Sigmoid colon (tissue), 7 donors: ENCODE data around the gene CHST6. TPM values are rescaled to one million over a fixed set of nuclear protein-coding genes. Genes with fewer than 3 reads are reported as not detected.
A peak's percentile ranks its signal among the peaks of the same experiment; 100 is the strongest.
"Not testable (repeated sequence)": the region's sequence is repeated elsewhere in the genome, so short reads cannot be mapped to it uniquely, and the experiment has no call there.

Experiments
- DNase-seq: peaks from one replicate; pipeline ENCODE4 v3.0.0-alpha.2; 2019
- H3K27ac ChIP-seq, 4 donors: fragments of 200-600 bp; sonication (generic); one replicate each; pipeline ENCODE4 v1.5.1; 2016 to 2019; ENCODE audit warnings: mild to moderate bottlenecking in 1 of 4
- H3K27me3 ChIP-seq, 3 donors: fragments of 200-600 bp; sonication (generic); one replicate each; pipeline ENCODE4 v1.5.1; 2019; ENCODE audit warnings: mild to moderate bottlenecking in 1 of 3
- H3K36me3 ChIP-seq, 4 donors: fragments of 200-600 bp; sonication (generic); one replicate each; pipeline ENCODE4 v1.5.1; 2016 to 2019
- H3K4me1 ChIP-seq, 4 donors: fragments of 200-600 bp; sonication (generic); one replicate each; pipeline ENCODE4 v1.5.1; 2017 to 2019
- H3K4me3 ChIP-seq, 4 donors: fragments of 200-600 bp; sonication (generic); one replicate each; pipeline ENCODE4 v1.5.1; 2017 to 2019; ENCODE audit warnings: mild to moderate bottlenecking in 2 of 4, moderate library complexity in 1 of 4
- H3K9me3 ChIP-seq, 4 donors: fragments of 200-600 bp in 3 of 4; sonication (generic) in 3 of 4; one replicate each; pipeline versions ENCODE4 v1.5.1 to v1.6.1; 2013 to 2019
- CTCF ChIP-seq, 4 experiments: fragments of 450-650 bp in 3 of 4; fragments of 200-600 bp in 1 of 4; IDR thresholded peaks; one replicate each; pipeline ENCODE4 v1.5.1; 2016 to 2019; ENCODE audit warnings: antibody characterized with exemption in 4 of 4, mild to moderate bottlenecking in 3 of 4, moderate library complexity in 2 of 4
- EP300 ChIP-seq, 4 donors: sonication (generic); formaldehyde crosslinking; IDR thresholded peaks; one replicate each; pipeline ENCODE4 v1.6.1; 2017; ENCODE audit warnings: antibody characterized with exemption in 4 of 4
- POLR2A ChIP-seq, 2 donors: fragments of 450-650 bp; IDR thresholded peaks; one replicate each; pipeline ENCODE4 v1.6.1; 2016; ENCODE audit warnings: antibody characterized with exemption in 2 of 2, mild to moderate bottlenecking in 2 of 2, moderate library complexity in 2 of 2
- POLR2AphosphoS5 ChIP-seq, 4 donors: sonication (generic); formaldehyde crosslinking; IDR thresholded peaks; one replicate each; pipeline ENCODE4 v1.6.1; 2017; ENCODE audit warnings: antibody characterized with exemption in 4 of 4
- WGBS, 2 donors: extraction: QIAGEN DNeasy Blood & Tissue Kit; methylation state at CpG; one replicate each; pipeline ENCODE4 v1.1.7; 2013; 5-methylcytosine and 5-hydroxymethylcytosine counted together
- intact Hi-C: fragments of 100-400 bp; cut with DNase I; formaldehyde crosslinking; loops from one replicate; pipeline ENCODE4 v1.15.1; 2023
- polyA plus RNA-seq, 3 donors: library from polyadenylated mRNA; stranded (reverse); fragments of 200-250 nt; gene quantifications; one replicate each; pipeline ENCODE4 v1.2.3, GENCODE V29; 2013
- total RNA-seq, 4 donors: library from RNA; depleted of rRNA; stranded (reverse); fragments of >200 nt; gene quantifications; one replicate each; pipeline ENCODE4 v1.1.0, GENCODE V29; 2016
- donor health status: healthy with polysubstance abuse.
- donor health status: Bipolar disorder and iron deficiency.
- donor health status: healthy.

The CHST6 gene
- total and polyA plus RNA-seq, 7 donors = under 0.01 to 2.5 (median 1.1) TPM

- H3K4me3 ChIP-seq = no peak overlapping the region
- H3K9me3 ChIP-seq = no peaks in the 10 kb centered on the region
- H3K36me3 ChIP-seq = no peaks in the 10 kb centered on the region
- no peaks in the 10 kb centered on the region for H3K4me1 ChIP-seq
- 12 to 17% methylated on average over 10 of the region's 10 CpGs for WGBS, 2 donors
- TF ChIP-seq POLR2A (IDR thresholded peaks at IDR 0.05) = no peak
- peak; percentile 63 to 81 (median 72) for TF ChIP-seq CTCF (IDR thresholded peaks at IDR 0.05)
- TF ChIP-seq POLR2AphosphoS5 (IDR thresholded peaks at IDR 0.05) = no peak
- TF ChIP-seq EP300 (IDR thresholded peaks at IDR 0.05) = no peak
- H3K27ac ChIP-seq = no peak overlapping the region
- H3K27me3 ChIP-seq = no peaks in the 10 kb centered on the region
- intact Hi-C loops = loop anchor here (1.0 to 2.0 kb wide), 2 partner anchors 45 to 293 kb away; no protein-coding TSS in a partner anchor
- DNase-seq = peak; percentile 78
These were observed 23.3 kb downstream of the CHST6 start for GRCh38 chr16:75471723-75472633.

- intact Hi-C loops = no loop called here
- 67 to 84% methylated on average over 2 of the region's 2 CpGs for WGBS, 2 donors
- no peaks in the 10 kb centered on the region for H3K36me3 ChIP-seq
These were observed 28.5 kb downstream of the CHST6 start for GRCh38 chr16:75466760-75467159.

GRCh38 chr16:75464122-75464918, 30.9 kb downstream of the CHST6 start, which contains the start of gene TMEM170A:
TMEM170A (minus strand) TSS chr16:75464689; CDS start chr16:75464600, 89 bp downstream.
- DNase-seq = peak; percentile 100
- TF ChIP-seq POLR2A (IDR thresholded peaks at IDR 0.05) (peak; percentile 94), EP300 (IDR thresholded peaks at IDR 0.05) (no peak), POLR2AphosphoS5 (IDR thresholded peaks at IDR 0.05) (peak; percentile 96 to 99 (median 98)), CTCF (IDR thresholded peaks at IDR 0.05) (peak; percentile 100)
- WGBS, 2 donors = 0% methylated on average over 89 of the region's 89 CpGs
- Histone ChIP-seq H3K36me3 (no peaks in the 10 kb centered on the region), H3K27ac (peak within 1 kb of the TSS; percentile 96 to 99 (median 97)), H3K9me3 (no peaks in the 10 kb centered on the region), H3K27me3 (no peaks in the 10 kb centered on the region), H3K4me1 (peaks cover 0 to 20% (median 14%) of the 10 kb centered on the region in 4 donors), H3K4me3 (peak within 1 kb of the TSS; percentile 86 to 93 (median 88))
- intact Hi-C loops = loop anchor here (1.0 to 5.0 kb wide), 4 partner anchors 30 to 183 kb away; partner anchors contain the start of genes ADAT1, KARS1 and TERF2IP

More at GRCh38 chr16:75466760-75467159, 28.5 kb downstream of the CHST6 start:
- H3K9me3 ChIP-seq = no peaks in the 10 kb centered on the region
- H3K27ac ChIP-seq = no peak overlapping the region
- H3K27me3 ChIP-seq = no peaks in the 10 kb centered on the region
- DNase-seq = no peak
- peaks cover 0 to 15% (median 12%) of the 10 kb centered on the region in 4 donors for H3K4me1 ChIP-seq
- no peak overlapping the region for H3K4me3 ChIP-seq
- TF ChIP-seq POLR2A (IDR thresholded peaks at IDR 0.05) = no peak
- TF ChIP-seq CTCF (IDR thresholded peaks at IDR 0.05) = no peak
- no peak for TF ChIP-seq EP300 (IDR thresholded peaks at IDR 0.05)
- no peak for TF ChIP-seq POLR2AphosphoS5 (IDR thresholded peaks at IDR 0.05)

GRCh38 chr16:75463389-75464121, 31.7 kb downstream of the CHST6 start:
- Histone ChIP-seq H3K4me1 (peaks cover 0 to 20% (median 14%) of the 10 kb centered on the region in 4 donors), H3K4me3 (peak overlapping the region; percentile 86 to 93 (median 88)), H3K27ac (peak overlapping the region; percentile 96 to 99 (median 97))
- WGBS, 2 donors = 2 to 4% methylated on average over 39 of the region's 39 CpGs
- not testable (repeated sequence) for H3K9me3 ChIP-seq, H3K36me3 ChIP-seq, H3K27me3 ChIP-seq, DNase-seq
- intact Hi-C loops = loop anchor here (1.0 to 5.0 kb wide), 4 partner anchors 29 to 184 kb away; partner anchors contain the start of genes ADAT1, KARS1 and TERF2IP
